ENCODE data around the gene FYN.
"Not testable (repeated sequence)": the region's sequence is repeated elsewhere in the genome, so short reads cannot be mapped to it uniquely, and the experiment has no call there.

FYN gene

DNA sequence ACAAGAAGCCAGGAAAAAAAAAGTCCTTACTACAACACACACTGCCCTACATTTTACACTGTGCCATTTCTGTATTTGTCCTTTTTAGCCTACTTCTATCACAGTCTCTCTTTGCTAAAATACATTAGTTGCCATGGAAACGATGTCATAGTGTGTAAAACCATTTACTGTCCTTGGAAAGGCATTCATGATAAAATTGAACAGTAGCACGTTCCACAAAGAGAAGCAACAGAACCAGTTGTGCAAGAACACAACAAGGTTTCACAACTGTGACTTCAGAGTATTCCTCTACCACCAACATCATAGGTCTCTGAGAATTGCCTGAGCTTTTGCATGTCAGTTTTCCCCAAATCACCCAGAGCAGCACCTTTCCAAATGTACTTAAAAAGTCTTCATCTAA is 20.5 kb downstream of the FYN start:
- no peak for DNase-seq (ENCODE audit: low read depth in 2 of 2)

DNA sequence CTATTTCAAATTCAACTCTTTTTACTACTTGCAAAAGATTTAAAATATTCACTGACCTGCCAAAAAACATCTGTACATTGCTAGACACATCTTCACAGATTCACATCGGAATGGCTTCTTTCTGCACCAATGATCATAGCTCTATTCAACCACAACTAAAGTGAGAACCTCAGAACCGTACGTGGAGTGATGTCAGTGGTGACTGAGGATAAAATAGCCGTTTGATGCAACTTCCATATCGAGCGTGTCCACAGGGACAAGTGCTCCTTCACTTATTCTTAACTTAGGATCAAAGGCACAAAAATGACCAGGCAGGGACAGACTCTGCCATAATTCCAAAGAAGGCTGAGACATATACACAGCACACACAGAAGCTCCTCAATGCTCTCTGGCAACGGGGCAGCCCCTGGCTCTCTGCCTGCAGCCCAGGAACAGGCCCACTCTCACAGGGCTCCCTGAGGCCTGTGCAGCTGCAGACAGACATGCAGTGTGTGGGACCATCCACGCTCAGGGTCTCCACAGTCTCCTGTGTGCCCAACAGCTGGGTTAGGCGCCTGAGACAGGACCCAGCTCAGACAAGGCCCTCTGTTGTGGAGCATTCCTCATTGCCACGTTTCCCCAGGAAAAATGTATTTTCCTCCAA is 22.8 kb downstream of the FYN start:
- DNase-seq (ENCODE audit: low read depth in 2 of 2): no peak

DNA sequence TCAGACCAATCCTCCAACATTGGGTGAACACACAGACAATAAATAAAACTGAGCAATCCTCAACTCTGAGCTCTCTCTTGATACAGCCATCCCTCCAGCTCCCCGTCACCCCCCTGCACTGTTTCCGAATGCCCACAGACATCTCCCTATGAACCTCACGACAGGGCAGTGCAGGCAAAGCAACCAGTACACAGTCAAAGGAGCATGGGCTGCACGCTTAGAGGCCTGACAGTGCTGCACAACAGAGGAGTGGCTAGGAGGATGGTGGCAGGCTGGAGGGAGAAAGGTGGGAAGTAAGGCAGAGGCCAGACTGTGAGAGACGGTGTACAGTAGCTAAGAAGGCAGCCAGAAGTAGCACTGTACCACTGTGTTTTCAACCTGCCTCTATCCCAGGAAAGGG is 24.0 kb downstream of the FYN start:
- no peak for DNase-seq (ENCODE audit: low read depth in 2 of 2)

DNA sequence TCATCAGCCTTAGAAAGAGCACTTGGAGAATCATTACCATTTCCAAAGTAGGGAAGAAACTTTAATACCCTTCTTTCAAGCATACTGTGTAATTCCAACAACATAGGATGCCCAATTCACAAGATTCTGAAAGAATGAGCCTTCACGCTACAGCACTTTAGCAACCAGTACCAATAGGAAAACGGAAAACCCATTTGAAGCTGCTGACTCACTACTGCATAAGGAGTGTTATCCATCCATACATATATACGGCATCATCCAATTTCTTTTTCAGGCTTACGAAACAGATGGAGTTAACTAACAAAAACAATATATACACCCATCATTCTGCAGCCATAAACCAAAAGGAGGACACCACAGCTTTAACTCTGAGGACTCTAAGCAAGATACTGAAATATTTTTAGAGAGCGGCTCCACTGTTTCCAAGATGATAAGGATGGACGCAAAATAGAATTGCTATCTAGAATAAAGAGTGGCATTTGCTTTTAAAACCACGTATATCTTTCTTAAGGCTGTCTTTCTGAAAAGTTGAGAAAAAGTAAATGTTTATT is 24.9 kb downstream of the FYN start:
- no peak for DNase-seq (ENCODE audit: low read depth in 2 of 2)

DNA sequence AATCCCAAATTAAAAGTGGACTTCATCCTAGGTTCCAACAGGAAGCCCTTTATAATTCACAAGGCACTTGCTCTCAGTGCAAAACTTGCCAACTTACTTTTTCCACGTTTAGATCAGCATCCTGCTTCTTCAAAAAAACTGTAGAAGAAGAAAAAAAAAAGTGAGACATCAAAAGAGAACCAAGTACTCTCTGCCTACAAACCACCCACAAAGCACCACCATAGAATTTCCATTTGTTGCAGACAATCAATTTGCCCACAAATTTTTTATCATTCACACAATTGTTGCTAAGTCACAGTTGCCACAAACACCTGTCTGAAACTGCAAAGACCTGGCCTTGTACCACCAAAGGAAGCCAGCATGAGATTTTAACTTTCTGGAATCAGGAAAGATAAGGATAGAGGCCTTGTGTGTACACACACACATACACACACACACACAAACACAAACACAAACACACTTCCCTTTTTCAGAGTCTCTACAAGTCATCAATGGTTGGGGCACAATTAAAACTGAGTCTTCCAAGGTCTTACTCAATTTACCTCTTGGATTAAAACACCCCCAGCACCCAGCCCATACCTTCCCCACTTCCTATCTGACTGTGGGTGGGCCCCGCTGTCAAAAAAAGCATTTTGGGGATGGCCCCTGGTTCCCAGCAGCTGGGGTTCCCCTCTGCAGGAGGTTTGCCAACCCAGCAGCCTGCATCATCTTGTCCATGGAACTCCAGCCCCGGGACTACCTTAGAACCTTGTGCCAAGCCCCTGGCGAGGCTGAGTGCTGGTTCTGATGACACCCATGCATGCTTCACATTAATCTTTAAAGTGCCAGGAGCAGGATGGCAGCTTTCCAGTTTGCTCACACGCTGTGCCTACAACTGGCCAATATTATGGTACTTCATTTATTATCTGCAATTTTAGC is 26.5 kb downstream of the FYN start:
- no peak for DNase-seq (ENCODE audit: low read depth in 2 of 2)

DNA sequence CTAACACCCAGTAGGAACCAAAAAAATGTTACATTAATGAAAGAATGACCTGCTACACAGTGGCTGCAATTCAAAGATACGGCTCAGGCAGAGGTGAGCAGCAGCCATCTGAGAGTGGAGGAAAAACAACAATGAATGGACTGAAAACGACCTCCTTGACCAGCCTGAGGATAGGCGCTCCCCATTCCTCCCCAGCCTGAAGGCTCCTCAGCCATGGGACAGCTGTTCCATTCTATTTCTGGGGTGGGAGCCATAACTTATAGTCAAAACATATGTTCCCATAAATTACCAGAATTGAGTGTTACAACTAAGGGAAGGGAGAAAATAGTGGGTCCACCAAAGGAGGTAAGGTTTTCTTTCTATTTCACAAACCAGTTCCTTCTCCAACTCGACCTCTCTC is 27.2 kb downstream of the FYN start:
- DNase-seq (ENCODE audit: low read depth in 2 of 2): no peak

DNA sequence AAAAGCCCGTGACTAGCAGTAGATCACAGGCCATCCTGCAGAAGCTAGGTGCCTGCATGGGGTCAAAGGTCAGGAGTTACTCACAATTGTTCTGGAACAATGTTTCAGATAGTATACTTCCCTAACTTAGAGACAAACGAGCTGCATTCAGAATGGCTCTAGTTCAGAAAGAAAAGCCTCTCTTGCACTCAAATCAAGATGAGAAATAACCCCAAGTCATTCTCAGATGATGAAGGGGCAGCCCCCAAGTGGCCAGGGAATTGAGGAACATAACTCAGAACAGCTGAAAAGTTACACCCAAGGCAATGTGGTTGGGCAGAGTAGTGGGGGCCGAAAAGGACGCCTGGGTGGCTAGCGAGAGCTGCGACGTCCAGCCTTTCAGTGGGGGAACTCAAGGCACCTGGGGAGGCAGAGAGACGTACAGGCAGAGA is 27.8 kb downstream of the FYN start:
- no peak for DNase-seq (ENCODE audit: low read depth in 2 of 2)

DNA sequence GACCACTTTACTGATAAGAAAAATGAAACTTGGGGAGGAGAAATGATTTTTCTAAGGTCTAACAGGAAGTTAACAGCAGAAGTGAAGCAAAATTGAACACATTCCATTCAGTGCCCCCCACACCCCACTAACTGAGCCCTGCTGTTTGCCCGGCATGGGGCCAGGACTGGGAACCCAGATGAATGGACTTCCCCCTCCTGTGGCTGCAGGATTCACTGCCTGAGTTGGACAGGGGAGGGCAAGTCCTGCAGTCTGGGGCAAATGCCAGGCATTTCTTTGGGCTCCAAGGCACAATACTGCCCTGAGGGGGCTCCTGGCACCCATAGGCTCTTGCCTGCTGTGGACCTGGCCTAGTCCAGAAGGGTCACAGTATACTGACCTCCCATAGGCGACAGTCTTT is 28.3 kb downstream of the FYN start:
- DNase-seq (ENCODE audit: low read depth in 2 of 2): no peak

DNA sequence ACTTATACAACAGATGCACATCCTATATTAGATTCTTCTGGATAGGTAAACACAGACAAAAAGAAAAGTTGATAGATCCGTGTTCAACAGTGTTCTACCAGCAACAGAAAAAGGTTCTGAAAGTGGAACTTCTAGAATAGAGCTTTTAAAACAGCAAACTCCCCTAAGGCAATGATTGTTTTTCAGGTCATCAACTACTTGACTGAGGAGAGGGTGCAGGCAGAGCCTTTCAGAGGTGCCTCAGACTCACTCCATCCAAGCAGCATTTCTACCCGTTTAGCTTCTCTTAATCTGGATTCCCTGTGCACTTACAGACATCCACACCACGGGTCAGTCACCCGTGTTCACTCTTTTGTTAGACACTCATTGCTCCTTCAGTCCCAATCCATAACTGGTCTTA is 28.9 kb downstream of the FYN start:
- no peak for DNase-seq (ENCODE audit: low read depth in 2 of 2)

DNA sequence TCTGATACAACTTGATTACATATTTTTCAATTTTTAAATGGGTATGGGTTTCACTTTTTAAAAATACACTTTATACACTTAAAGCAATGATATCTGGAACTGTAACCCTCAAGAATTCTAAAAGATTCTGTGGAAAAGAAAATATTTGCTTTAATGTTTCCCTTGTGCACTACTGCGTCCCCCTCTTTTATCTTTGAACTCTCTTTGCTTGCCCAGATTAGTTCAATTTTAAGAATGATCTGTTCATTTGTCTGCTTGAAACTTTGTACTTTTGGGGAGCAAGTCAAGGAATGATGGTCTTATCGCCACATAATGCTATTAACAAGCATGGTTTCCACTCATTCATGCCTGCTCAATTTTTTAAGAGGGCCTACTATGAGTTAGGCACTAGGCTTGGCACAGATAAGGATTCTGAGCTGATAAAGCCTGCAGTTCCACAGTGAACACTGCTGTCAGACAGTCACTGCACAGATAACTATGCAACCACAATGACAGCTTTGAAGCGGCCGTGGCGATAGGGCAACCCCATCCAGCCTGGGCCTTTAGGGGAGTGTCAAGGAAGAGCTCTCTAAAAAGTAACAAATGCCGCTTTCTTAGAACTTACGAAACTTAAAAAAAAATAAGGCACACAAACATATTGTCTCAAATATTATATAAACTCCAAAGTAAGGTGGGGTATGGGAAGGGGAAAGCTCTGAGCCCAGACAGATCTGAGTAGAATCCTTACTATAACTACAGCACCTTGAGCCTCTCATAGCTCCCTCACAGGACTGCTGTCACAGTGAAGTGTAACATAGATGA is 29.7 kb downstream of the FYN start:
- no peak for DNase-seq (ENCODE audit: low read depth in 2 of 2)

DNA sequence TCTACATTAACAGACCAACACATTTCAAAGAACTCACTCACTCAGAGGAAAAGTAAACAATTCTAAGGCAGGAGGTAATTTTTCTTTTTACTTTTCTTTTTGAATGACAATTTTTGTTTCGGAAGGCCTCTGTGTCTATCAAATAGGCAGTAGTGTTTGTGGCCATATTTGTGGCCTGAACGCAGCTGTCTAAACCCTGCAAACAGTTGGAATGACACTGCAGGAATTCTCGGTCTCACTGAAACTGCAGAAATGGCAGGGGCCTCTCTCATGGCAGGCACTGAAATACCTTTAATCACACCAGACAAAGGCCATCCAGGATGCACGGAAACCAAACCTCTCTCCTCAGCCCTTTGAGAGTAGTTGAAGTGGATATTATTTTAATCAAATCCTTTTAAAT is 30.4 kb downstream of the FYN start:
- no peak for DNase-seq (ENCODE audit: low read depth in 2 of 2)

DNA sequence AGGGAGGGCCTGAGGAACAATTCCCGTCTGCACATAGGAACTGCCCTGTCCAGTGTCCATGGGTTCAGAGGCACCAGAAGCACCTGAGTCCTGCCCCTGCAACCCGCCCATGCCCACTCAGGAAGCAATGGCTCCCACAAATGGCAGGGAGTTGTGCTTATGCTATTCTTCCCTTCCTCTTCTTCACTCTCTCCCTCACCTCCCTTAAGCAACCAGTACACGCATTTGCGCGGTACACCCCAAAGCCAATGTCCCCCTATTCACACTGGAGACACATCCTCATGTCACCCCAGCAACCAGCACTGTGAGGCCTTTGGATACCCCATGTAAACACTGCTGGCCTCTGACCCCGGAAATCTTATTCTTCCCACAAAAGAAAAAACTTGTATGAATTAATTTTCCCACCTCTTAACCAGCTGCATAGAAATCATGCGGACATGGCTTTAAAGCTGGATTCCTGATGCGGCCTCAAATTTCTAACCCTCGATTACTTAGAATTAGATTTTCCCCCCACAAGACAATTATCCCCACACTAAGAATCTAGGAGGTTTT is 30.9 kb downstream of the FYN start:
- no peak for DNase-seq (ENCODE audit: low read depth in 2 of 2)

DNA sequence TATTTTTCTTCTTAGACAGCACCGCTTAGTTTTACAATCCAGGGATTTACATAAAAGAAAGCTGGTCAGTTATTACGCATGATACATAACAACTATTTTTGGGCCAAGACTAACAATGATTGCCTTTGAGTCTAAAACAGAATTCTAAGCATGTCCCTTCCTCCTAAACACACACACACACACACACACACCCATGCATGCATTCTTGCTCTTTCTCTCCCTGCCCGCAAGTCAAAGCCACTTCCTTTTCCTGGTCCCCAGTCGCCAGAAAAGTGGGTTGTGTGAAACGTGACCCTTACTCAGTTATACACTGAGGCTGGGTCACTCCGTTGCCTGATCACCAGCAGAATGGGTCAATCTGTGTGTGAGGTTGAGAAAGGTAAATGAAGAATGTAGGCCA is 31.4 kb downstream of the FYN start:
- DNase-seq (ENCODE audit: low read depth in 2 of 2): no peak

DNA sequence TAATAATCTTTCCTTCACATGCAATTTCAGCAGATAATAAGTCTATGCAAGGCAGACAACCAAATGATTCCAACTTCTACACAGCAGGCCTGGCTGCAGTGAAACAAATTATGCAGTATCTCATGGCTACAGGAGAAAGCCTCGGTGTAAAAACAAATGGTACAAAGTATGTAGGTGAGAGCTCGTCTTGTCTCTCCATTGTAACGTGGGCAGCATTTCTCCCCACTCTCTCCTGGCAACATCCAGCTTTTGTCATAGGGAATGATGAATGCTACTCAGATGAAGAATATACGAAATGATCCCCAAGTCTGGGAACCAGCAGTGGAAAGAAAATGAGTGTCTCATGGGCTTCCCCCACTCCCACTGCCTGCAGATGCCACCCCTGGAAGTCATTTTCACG is 32.4 kb downstream of the FYN start:
- no peak for DNase-seq (ENCODE audit: low read depth in 2 of 2)

DNA sequence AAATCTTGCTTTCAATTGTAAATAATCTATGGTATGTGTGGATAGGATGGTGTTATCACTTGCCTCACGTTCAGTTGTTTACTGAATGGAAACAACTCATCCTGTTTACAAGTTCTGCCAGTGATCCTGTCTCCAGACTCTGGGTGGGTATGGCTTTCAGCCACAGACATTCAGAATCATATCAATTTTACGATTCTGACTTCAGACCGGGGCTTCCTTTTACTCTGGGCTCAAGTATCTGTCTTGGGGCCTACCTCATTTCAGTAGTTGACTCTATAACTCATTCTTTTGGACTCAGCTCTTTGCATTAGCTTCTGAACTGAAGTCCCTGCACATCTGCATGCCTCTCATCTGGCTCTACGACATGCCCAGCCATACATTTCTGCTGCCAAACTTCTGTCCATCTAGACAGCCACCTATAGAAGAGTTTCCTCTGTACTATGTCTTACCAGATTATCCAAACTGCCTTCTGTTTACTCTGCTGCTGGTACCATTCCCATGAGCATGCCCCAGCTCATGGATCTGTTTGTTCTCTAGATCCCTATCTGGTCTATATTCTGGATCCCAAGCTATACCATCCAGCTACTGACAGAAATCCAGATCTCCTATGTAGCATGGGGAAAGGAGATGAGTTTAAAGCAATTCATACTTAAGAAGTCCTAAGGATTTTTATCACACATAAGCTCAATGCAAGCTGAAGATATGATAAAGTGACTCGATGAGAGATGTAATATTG is 34.3 kb downstream of the FYN start:
- no peak for DNase-seq (ENCODE audit: low read depth in 2 of 2)

DNA sequence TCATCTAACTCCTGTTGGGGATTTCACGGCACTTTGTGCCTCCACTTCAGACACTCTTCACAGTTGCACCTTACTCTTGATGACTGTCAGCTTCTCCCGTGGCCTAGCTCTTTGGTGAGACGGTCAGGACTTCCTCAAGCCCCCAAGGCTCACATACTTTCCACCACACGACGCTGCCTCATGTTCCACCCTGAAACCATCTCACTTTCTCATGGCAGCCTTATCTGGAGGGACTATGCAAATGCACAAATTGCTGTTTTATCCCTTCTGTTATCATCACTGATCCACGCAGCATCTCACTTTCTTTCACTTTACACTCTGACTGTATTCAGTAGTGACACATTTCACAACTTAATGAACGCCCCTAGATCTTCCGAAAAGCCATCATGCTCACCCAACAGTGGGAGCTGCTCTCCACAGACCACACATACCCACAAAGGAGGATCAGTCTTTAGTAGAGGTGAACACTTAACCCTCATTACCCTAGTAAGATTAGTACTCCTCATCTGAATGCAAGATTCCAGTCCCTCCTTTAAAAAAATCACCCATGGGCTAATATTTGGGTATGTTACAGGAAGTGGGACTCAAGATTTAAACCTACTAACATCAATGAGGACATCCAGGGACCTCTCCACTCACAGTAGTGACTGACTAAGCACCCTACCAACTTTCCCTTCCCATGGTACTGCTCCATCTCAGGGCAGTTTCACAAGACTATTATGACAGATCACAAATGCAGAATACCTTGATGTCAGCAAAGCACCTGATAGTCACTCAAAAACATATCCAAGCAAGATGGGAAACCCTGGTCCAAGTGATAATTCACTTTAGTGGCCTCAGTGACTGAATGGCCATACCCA is 35.4 kb downstream of the FYN start:
- no peak for DNase-seq (ENCODE audit: low read depth in 2 of 2)

DNA sequence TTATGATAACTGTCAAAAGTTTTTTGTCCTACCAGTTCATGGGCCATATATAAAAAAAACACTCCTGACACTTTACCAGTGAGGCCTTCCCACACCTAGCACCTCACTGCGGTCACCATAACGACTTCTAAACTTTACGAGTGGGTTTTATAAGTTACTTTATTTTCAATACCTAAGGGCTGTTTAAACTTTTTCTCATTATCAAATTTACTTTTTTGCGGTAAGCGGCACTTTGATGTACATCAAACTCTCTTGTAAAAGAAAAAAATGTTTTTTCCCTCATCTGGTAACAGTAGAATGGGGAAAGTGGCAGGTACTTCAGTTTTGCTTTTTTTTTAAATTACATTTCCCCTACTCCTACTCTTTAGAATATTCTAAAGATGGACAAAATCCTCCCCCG is 36.2 kb downstream of the FYN start:
- DNase-seq (ENCODE audit: low read depth in 2 of 2): no peak

DNA sequence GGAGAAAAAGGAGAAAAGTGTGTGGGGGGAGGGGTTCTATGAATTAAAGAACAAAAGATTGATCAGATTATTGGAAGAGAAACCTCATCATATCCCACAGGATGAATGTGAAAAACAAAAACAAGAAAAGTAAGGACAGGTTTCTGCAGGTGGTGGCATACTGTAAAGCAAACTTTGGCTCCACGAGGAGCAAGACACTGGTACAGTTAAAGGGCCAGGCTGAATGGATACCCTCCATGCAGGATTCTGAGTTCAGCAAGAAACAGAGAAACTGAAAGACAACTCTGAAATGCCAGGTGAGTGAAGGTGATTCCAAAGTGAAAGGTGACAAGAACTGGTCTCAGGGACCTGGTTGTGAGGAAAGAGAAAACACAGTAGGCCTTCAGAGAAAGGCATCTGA is 37.4 kb downstream of the FYN start:
- DNase-seq (ENCODE audit: low read depth in 2 of 2): no peak

DNA sequence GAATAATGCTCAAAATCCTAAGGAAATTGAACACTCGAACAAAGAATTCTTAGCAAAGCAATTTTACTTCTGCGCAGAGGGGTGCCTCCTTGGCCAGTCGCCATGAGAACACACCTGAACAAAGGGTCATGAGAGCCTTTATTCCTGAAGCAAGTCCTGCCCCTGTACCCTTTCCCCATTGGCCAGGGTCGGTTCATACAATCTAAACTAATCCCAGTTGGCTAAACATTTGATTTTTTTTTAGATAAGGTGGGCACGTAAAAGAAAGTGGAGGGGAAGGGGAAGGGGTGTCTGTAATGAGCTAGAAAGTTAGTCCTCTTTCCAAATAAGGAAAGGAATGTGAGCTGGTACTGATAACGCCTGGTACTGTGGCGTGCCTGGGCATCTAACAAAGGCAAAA is 37.9 kb downstream of the FYN start:
- DNase-seq (ENCODE audit: low read depth in 2 of 2): not testable (repeated sequence)

DNA sequence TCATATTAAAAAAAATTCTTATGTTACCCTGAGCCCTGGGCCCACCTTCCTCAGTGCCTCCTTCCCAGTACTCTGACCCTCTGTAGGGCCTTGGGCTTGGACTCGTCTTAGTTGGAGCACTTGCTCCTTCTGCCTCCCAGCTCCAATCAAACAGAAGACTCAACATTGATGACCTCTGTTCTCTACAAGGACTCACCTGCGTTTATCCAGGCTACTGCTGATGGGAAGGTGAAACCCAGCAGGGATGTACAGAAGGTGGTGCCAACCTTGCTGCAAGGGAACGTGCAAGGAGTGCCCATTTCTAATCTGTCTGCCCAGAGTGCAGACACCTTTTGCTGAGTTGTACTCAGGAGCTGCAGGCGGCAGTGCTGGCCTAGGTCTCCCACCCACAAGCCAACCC is 38.9 kb downstream of the FYN start:
- no peak for DNase-seq (ENCODE audit: low read depth in 2 of 2)
